Tibial artery (tissue), 4 donors: ENCODE results near the gene SLIT3.
A peak's percentile ranks its signal among the peaks of the same experiment; 100 is the strongest.

ENCODE experiments used
- DNase-seq, 2 donors: peaks; one replicate each; pipeline ENCODE4 v3.0.0-alpha.2; 2019
- H3K27ac ChIP-seq, 2 donors: fragments of 200-600 bp; sonication (generic) in 1 of 2; 1 replicate in 1 of 2; 2 replicates in 1 of 2; pipeline ENCODE4 v1.5.1; 2018 to 2019; ENCODE audit warnings: mild to moderate bottlenecking in 1 of 2
- H3K27me3 ChIP-seq, 2 donors: fragments of 200-600 bp; sonication (generic) in 1 of 2; one replicate each; pipeline versions ENCODE4 v1.5.1 to v1.6.0; 2016 to 2019
- H3K36me3 ChIP-seq, 3 donors: fragments of 200-600 bp; sonication (generic) in 2 of 3; one replicate each; pipeline ENCODE4 v1.5.1; 2016 to 2019; ENCODE audit warnings: mild to moderate bottlenecking in 2 of 3
- H3K4me1 ChIP-seq, 4 donors: fragments of 200-600 bp; sonication (generic) in 2 of 4; 1 replicate in 3 of 4; 2 replicates in 1 of 4; pipeline ENCODE4 v1.5.1; 2016 to 2019
- H3K4me3 ChIP-seq, 2 donors: fragments of 200-600 bp; sonication (generic) in 1 of 2; 1 replicate in 1 of 2; 2 replicates in 1 of 2; pipeline ENCODE4 v1.5.1; 2018 to 2019; ENCODE audit warnings: mild to moderate bottlenecking in 2 of 2
- H3K9me3 ChIP-seq, 3 donors: fragments of 200-600 bp; sonication (generic) in 1 of 3; one replicate each; pipeline ENCODE4 v1.5.1; 2016 to 2019
- CTCF ChIP-seq, 2 experiments: fragments of 200-600 bp in 1 of 2; fragments of 450-650 bp in 1 of 2; IDR thresholded peaks; one replicate each; pipeline ENCODE4 v1.5.1; 2017 to 2019; ENCODE audit warnings: antibody characterized with exemption in 2 of 2, mild to moderate bottlenecking in 1 of 2, moderate library complexity in 1 of 2
- intact Hi-C: fragments of 100-400 bp; cut with DNase I; formaldehyde crosslinking; loops from one replicate; pipeline ENCODE4 v1.15.0; 2023; ENCODE audit warnings: low total_unique reads

The SLIT3 gene

DNA sequence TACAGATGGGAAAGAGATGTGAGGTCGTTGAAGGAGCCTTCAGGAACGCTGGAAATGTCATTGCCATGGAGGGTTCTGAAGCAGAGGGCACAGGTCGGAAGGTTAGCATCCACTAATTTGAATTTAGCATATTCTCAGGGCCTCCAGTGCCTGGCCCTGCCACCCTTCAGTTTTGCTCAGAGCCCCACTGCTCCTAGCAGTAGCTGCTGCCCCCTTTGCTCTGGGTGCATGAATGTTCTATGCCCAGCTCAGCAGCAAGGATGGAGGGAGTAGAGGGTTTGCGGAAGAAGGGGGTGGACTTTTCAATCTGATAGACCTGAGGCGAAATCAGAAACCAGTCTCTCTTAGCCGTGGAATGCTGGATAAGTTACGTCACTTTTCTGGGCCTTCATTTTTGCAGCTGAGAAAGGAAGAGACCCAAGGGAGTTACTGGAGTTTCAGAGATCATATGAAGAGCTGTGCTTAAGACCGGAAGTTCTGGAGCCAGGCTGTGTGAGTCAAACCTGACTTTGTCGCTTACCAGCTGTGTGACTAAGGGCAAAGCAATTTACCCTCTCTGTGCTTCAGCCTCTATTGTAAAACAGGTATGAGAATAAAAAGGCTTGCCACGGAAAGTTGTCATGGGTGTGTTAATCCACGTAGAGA lies 588.5 kb downstream of the SLIT3 start:
- peaks cover 0 to 15% (median 0%) of the 10 kb centered on the region in 3 donors for H3K36me3 ChIP-seq
- DNase-seq: peak in 1 of 2 donors; percentile 54
- no peaks in the 10 kb centered on the region for H3K27me3 ChIP-seq
- no peak for TF ChIP-seq CTCF (IDR thresholded peaks at IDR 0.05)
- peak overlapping the region; percentile 31 to 74 for H3K27ac ChIP-seq
- intact Hi-C loops: no loop called here
- H3K9me3 ChIP-seq: no peaks in the 10 kb centered on the region
- H3K4me3 ChIP-seq: no peak overlapping the region
- H3K4me1 ChIP-seq: peaks cover 0 to 22% (median 3%) of the 10 kb centered on the region in 4 donors

GRCh38 chr5:168710706-168711105 lies 590.2 kb downstream of the SLIT3 start:
- no peak for TF ChIP-seq CTCF (IDR thresholded peaks at IDR 0.05)

GRCh38 chr5:168707716-168708695 lies 592.9 kb downstream of the SLIT3 start:
- Histone ChIP-seq H3K27me3 (no peaks in the 10 kb centered on the region), H3K9me3 (no peaks in the 10 kb centered on the region), H3K36me3 (peaks cover 0 to 15% (median 0%) of the 10 kb centered on the region in 3 donors), H3K4me3 (no peak overlapping the region), H3K27ac (no peak overlapping the region), H3K4me1 (peaks cover 0 to 11% (median 2%) of the 10 kb centered on the region in 4 donors)
- no peak for TF ChIP-seq CTCF (IDR thresholded peaks at IDR 0.05)
- peak in 1 of 2 donors; percentile 40 for DNase-seq
- intact Hi-C loops: no loop called here

More at GRCh38 chr5:168710706-168711105, 590.2 kb downstream of the SLIT3 start:
- Histone ChIP-seq H3K4me1 (peaks cover 0 to 22% (median 3%) of the 10 kb centered on the region in 4 donors), H3K36me3 (peaks cover 0 to 15% (median 0%) of the 10 kb centered on the region in 3 donors), H3K27ac (no peak overlapping the region), H3K4me3 (no peak overlapping the region), H3K27me3 (no peaks in the 10 kb centered on the region), H3K9me3 (no peaks in the 10 kb centered on the region)
- intact Hi-C loops: no loop called here
- DNase-seq: no peak

DNA sequence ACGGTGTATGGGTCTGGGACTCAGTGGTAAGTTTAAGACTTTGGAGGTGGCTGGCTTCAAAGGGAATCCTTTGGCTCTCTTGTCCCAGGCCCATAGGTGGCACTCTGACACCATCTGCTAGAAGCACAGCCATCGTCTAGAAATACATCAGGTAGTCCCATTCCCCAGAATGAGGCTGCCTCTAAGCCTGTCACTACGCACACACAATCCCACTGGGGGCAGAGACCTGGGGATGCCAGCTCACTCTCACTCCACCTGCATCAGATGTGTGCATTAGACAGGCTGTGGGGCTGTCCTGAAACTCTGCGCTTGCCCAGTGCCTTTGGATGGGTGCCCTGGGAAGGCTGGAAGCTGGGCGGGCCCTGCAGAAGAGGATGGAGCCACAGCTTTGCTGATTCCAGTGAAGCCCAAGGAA lies 594.3 kb downstream of the SLIT3 start:
- intact Hi-C loops: no loop called here
- no peak overlapping the region for H3K4me3 ChIP-seq
- H3K27ac ChIP-seq: no peak overlapping the region
- no peaks in the 10 kb centered on the region for H3K4me1 ChIP-seq
- peak in 1 of 2 donors; percentile 72 for DNase-seq
- peaks cover 0 to 17% (median 6%) of the 10 kb centered on the region in 3 donors for H3K36me3 ChIP-seq
- TF ChIP-seq CTCF (IDR thresholded peaks at IDR 0.05): peak; percentile 42 to 55
- H3K27me3 ChIP-seq: no peaks in the 10 kb centered on the region
- no peaks in the 10 kb centered on the region for H3K9me3 ChIP-seq

DNA sequence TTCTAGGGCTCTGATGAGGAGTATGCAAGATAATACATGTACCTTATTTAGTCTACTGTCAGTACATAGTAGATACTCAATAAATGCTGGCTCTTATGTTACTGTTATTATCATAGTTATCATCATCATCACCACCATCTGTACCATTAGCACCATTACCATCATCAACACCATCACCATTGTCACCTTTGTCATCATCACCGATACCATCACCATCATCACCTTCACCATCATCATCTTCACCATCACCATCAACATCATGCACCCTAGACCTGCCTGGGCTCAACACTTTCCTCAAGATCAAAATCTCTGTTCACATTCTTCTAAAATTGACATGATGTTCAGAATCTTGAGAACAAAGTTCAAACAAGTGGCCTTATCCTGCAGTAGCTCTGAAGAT lies 595.6 kb downstream of the SLIT3 start:
- Histone ChIP-seq H3K4me3 (no peak overlapping the region), H3K9me3 (no peaks in the 10 kb centered on the region), H3K4me1 (no peaks in the 10 kb centered on the region), H3K27me3 (no peaks in the 10 kb centered on the region), H3K27ac (no peak overlapping the region), H3K36me3 (peaks cover 0 to 16% (median 12%) of the 10 kb centered on the region in 3 donors)
- intact Hi-C loops: no loop called here
- DNase-seq: no peak
- no peak for TF ChIP-seq CTCF (IDR thresholded peaks at IDR 0.05)
